Stimulated activated CD4-positive, alpha-beta T cell treated with anti-CD3 and anti-CD28 coated beads, Interleukin-2, amount 100 ng/mL, for 24 hours (primary cell): ENCODE measurements around the gene INPP5D.
"Not testable (repeated sequence)": the region's sequence is repeated elsewhere in the genome, so short reads cannot be mapped to it uniquely, and the experiment has no call there.

Source experiments
- DNase-seq, 2 donors: peaks; one replicate each; pipeline ENCODE4 v3.0.0-alpha.2; 2020

INPP5D gene

DNA sequence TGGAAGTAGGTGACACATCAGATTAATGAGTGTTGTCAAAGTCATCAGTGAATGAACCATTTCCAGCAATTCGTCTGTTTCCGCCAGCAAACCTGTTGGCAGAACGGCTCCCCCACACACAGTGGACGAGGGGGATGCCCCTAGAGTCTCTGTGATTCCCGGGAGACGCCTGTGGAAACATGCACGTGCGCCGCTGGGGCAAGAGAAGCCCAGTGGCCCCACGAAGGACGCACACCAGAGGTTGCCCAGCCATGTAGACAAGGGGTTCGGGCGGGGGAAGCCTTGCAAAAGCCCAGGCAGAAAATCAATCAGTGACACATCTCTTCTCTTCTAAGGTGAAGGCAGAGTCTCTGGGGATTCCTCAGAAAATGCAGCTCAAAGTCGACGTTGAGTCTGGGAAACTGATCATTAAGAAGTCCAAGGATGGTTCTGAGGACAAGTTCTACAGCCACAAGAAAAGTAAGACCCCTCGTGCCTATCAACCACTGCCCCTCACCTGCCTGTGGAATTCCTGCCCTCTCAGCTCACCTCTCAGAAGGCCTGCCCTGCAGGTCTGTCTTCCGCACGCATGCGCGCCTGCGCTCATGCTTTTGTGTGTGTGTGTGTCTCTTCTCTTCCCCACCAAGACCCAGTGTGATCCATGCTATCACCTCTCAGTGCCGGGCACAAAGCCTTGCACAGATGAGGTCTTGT, 87.1 kb downstream of the INPP5D start:
- DNase-seq = no peak

DNA sequence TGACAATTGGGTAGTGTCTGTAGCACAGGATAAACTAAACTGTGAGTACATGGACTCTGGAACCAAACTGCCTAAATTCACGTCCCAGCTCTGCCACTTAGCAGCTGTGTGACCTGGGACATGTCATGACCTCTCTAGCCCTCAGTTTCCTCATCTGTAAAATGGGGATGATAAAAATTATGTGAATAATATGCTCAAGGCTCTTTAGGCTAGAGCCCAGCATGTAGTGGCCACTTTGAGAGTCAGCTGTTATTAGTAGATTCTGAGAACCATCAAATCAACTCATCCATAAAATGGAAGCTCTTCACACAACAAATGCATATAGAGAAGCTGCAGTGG, 87.7 kb downstream of the INPP5D start:
- no peak for DNase-seq

DNA sequence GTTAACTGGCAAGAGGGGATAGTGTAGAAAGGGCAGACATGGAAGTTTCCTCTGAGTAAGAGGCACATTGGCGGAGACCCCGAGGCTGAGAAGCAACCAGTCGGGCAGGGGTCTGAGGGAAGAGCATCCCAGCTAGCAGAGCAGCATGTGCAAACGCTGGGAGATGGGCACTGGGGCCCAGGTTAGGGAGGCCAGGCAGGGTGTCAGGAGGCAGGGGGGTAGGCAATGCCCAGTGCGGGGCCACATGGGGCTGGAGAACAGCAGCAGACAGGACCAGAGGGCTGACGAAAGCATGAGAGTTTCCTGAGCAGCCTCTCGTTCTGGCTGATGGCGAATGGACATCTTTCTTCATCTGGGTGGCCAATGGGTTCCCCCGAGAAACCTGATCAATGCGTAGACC, 88.2 kb downstream of the INPP5D start:
- no peak for DNase-seq

DNA sequence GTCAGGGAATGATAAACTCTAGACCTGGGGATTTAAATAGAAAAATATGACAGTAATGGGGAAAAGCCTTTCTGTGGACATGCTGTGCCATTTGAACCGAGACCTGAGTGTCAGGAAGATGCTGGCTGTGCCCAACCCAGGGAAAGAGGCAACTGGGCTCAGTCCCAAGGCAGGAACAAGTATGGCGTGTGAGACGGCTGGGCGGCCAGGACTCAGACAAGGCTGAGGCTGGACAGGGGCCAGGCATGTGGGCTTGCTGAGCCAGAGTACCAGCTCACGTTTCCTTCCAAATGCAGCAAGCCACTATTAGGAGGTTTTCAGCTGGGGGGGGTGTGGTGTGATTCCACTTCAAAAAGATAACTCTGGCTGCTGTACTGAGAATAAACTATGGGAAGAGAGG, 92.4 kb downstream of the INPP5D start:
- no peak for DNase-seq

DNA sequence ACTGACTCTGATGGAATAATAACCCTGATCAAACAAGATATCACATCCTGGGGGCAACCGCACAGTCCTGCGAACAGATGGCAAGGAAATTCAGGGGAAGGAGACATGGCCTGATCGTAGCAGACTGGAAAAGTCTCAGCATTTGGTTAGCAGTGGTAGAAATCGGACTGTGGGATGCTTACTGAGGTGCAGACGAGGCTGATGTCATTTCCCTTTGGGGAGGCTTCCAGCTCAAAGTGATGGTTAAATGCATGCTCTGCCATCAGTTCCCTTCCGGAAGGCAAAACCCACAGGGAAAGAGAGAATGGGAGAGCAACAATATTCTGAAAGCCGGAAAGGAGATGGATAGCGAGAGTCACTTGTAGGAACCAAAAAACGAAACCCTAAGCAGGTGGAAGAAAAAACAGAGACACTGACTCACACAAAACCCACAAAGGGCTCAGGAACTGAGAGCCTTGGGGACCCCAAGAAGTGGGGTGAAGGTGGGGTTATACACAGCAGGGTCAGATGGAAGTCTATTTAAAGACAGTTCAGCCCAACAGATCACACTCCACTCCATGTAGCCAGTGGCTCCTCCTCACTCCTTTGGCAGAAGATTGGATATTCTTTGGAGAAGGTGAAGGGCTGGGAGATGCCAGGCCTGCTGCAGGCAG, 93.1 kb downstream of the INPP5D start:
- DNase-seq = no peak

DNA sequence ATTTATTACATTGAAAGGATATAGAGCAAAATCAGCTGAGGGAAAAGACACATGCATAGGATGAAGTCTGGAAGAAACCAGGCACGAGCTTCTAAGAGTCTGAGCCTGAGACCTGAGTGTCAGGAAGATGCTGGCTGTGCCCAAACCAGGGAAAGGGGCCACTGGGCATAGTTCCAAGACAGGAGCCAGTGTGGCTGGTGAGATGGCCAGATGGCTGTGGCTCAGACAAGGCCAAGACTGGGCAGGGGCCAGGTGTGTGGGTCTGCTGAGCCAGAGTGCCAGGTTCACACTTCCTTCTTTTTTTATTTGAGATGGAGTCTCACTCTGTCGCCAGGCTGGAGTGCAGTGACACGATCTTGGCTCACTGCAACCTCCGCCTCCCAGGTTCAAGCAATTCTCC, 95.9 kb downstream of the INPP5D start:
- no peak for DNase-seq

DNA sequence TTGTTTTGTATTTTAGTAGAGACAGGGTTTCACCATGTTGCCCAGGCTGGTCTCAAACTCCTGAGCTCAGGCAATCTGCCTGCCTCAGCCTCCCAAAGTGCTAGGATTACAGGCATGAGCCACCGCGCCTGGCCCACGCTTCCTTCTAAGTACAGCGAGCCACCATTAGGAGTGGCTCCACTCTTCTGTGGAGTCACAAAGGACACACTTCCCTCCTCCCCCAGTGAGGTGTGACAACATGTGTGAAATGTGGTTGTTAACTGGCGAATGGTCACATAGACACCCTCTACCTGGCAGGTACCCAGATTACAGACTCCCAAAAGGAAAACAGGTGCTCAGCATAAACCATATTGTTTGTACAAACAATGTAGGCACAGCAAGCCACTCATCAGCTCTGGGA, 96.3 kb downstream of the INPP5D start:
- not testable (repeated sequence) for DNase-seq

DNA sequence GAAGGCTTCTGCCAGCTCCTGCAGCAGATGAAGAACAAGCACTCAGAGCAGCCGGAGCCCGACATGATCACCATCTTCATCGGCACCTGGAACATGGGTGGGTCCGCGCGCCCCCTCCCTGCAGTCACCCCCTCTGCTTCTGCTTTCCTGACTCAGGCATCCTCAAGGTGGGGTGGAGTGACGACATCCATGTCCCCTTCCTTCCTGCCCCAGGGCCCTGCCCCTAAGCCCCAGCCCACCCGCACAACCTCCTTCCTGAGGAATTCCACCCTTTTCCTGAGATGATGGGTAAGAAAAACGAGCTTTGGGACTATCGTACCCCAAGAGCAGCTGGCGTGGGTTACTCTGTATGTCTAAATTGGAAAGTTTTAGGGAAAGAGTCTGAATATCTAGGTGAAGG, 101.6 kb downstream of the INPP5D start:
- DNase-seq = no peak

DNA sequence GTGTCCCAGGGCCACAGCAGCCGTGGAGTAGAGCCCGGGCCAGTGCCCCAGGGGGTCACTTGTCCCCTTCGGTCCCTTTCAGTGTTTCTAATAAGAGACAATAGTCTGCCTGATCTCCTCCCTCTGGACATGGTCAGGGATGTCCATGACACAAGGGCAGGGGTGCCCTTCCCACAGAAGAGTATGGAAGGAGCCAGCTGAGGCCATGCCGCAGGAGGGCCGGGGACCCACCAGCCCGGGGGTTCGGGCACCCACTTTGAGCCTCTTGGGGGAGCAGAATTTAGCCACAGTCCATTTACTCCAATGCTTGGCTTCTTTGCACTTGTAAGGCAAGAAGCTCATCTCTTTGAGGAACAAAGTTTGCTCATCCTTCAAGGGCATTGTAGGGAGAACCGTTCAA, 102.6 kb downstream of the INPP5D start:
- no peak for DNase-seq

DNA sequence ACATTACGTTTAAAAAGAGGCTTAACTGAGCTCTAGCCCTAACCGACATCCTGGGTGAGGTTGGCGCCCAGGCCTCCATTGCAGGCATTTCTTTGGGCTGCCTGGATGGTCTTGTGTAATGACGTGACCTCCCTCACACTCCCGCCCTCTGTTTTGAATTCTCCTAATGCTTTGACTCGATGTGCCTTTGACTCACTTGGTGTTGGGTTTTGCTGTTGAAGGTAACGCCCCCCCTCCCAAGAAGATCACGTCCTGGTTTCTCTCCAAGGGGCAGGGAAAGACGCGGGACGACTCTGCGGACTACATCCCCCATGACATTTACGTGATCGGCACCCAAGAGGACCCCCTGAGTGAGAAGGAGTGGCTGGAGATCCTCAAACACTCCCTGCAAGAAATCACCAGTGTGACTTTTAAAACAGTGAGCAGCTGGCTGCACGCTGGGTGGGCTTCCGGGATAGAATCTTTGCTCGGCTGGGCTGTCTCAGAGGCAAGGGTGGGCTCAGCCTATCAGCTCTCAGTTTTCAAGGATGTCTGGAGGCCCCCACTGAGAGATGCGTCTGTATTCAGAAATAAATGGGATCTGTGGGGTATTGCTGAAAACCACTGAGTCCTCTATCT, 103.5 kb downstream of the INPP5D start:
- no peak for DNase-seq

DNA sequence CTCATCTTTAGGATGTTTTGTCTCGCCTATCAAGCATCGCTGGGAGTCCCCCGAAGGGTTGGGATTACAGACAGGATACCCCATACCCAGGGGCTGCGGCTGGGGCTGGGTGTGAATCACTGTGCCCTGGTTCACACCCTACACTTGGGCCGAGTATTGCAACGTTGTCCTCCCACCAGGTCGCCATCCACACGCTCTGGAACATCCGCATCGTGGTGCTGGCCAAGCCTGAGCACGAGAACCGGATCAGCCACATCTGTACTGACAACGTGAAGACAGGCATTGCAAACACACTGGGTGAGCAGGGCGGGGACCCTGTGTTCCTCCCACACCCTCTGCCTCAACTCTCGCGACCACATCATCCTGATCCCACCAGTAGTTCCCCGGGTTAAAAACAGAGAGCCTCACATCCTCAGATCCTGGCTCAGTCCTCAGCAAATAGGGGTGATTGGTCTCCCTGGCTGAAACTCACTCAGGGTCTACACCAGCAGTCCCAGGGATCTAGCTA, 104.0 kb downstream of the INPP5D start:
- no peak for DNase-seq

DNA sequence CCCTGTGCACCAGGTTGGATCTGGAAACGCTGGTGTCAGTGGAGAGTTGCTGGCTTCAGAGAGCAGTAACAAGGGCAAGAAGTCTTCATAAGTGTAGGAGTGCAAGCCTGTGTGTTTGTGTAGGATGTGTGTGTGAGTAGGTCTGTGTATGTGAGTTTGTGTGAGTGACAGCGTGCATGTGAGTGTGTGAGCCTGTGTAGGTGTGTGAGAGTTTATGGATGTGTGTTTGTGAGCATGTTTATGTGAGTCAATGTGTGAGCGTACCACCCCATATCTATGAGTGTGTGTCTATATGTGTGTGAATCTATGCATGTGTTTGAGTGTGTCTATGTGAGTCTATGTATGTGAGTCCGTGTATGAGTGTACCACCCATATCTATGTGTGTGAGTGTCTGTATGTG, 104.8 kb downstream of the INPP5D start:
- no peak for DNase-seq

DNA sequence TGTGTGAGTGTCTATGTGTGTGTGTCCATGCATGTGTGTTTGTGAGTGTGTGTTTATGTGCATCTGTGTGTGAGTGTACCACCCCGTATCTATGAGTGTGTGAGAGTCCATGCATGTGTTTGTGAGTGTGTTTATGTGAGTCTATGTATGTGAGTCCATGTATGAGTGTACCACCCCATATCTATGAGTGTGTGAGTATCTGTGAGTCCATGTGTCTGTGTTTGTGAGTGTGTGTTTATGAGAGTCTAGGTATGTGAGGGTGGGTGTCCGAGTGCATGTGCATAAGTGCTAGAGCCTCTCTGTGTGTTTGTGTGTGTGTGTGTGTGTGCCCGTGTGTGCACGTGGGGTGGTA, 105.4 kb downstream of the INPP5D start:
- no peak for DNase-seq

DNA sequence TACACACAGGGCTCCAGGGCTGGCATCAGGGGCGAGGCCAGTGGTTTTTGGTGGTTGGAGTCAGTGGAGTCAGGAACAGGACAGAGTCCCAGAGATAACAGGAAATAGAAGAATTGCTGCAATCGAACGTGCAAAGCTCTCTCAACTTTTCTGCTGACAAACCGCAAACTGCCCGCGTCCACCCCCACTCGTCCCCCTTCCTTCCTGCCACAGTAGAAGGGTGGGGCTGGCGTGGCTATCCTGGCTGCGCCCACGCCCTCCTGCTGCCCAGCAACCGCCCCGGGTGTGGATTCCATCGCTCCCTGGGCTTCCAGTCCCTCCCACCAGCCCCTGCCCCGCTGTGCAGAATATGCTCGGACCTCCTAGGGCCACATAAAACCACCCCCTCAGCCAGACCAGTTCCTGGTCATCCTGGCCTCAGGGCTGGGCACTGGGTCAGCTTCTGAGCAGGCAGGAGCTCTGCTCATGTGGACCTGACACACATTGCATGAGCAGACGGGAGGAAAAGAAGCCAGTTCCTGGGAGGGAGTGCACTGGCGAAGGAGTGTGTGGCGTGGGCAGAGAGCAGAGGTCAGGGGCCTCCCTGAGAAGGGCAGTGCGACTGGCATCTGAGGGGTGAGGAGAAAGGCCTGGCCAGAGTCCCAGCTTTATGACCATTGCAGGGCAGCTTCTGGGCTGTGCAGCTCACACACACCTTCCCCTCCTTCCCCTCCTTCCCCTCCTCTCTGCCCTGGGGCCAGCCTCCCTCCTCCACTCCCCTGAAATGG, 105.9 kb downstream of the INPP5D start:
- DNase-seq = peak; percentile 18 to 23

DNA sequence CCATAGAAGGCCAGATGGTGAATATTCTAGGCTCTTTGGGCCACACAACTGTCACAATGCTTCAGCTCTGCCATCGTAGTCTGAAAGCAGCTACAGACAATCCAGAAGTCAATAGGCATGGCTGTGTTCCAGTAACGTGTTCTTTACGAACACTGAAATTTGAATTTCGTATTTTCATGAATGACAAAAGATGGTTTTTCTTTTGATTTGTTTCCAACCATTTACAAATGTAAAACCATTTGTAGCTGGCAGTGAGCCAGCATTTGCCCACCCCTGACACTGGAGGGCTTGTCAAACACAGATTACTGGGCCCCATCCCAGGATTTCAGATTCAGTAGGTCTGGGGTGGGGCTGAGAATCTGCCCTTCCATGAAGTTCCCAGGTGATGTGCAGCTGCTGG, 108.3 kb downstream of the INPP5D start:
- no peak for DNase-seq

DNA sequence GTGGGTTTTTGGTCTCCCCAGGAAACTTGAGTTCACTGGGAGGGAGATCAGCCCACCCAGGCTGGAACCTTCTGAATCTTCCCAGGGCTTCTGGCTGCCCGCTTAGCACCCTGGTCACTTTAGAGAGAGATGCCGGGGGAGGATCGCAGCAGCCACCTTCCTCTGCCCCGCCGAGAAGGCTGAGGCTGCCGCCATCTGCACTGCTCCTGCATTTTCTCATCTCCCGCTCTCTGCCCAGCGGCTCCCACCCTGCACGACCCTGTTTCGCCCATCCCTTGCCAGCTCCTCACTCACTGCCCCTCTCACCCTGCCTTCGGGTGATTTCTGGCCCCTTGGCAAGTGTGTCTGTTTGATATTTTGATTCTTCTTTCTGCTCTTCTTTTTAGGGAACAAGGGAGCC, 108.8 kb downstream of the INPP5D start:
- DNase-seq = no peak

DNA sequence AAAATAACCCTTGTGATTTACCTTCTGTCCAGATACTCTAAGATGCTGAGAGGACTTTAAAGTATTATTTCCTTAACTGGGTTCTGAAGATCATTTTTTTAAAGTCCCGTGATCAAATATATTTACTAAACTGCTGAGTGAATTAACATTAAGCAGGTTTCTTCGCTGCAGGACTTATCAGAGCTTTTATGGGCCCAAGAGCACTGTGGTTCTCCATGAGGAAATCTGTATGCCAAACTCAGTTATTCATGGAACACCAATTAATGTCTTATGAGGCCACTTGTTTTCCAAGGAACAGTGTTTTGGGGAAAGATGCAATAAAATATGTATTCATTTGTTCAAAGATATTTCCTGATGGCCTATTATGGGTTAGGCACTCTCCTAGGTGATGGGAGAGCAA, 111.2 kb downstream of the INPP5D start:
- no peak for DNase-seq

DNA sequence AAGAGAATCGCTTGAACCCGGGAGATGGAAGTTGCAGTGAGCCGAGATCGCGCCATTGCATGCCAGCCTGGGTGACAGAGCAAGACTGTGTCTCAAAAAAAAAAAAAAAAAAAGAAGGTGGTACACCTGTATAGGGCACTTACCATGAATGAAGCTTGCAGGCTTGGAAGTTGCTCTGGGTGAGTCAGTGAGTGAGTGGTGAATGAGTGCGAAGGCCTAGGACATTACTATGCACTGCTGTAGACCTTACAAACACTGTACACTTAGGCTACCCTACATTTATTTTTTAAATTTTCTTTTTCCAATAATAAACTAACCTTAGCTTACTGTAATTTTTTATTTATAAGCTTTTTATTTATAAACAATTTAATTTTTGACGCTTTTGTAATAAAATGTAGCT, 113.0 kb downstream of the INPP5D start:
- DNase-seq = no peak

DNA sequence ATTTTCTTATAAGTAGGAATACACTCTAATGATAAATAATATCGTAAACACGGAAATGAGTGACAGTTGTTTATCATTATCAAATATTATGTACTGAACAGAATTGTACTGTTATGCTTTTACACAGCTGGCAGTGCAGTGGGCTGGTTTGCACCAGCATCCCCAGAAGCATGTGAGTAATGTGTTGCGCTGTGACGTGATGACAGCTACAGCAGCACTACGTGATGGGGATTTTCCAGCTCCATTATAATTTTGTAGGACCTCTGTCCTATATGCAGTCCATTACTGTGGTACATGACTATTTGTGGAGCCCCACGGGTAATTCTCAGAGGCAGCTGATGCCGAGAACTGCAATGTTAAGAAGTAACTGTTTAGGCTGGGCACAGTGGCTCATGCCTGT, 114.0 kb downstream of the INPP5D start:
- no peak for DNase-seq

DNA sequence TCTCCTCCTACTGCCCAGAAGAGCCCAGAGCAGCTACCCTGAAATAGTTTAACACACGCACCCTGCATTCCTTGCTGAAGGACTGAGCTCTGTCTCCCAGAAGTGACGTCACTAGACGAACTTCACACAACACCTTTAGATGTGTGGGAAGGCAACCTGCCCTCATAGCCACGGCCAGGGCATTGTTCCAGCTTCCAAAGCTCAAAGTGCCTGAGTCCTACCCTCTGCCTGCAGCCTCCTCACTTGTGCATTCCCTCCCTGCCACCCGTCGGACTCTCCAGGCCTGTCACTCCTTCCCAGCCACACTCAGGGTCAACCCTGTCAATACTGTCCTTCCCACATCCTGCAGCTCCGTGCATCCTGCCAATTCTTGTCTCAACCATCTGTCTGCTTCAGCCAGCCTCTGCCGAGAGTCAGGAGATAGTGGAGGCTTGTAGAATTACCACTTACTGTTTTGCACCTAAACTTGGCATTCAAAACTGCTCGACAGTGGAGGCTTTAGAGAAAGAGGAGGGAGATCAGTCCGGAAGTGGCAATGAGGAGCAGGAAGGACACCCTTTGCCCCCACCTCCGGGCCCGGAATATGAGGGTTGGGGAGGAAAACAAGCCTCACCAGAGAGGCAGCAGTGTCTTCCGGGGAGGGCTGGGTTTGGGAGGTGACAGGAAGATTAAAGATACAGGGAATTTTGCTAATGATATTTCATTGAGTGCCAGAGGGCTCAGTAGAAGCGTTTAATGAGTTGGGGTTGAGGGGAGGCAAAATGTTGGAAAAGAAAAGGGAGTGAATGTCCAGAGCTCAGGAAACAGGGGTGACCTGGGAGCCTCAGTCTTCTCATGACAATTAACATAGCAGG, 119.1 kb downstream of the INPP5D start:
- no peak for DNase-seq

DNA sequence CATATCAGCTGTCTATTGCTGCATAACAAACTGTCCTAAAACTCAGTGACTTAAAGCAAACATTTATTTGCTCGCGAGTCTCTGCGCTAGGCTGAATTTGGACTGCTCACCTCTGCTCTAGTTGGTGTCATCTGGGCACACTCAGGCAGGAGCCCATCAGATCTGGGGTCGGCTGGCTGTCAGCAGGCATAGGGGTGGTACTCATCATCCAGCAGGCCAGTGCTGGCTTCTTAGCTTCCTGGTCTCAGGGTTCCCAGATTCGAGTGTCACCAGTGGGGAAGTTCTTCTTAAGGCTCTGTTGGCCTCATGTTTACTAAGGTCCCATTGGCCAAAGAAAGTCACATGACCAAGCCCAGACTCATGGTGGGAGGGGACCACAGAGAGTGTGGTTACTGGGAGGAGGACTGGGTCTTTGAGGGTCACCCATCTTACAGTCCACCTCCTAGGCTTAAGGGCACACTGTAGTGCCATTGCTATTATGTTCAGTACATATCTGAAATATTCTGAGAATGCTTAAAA, 119.8 kb downstream of the INPP5D start:
- no peak for DNase-seq

DNA sequence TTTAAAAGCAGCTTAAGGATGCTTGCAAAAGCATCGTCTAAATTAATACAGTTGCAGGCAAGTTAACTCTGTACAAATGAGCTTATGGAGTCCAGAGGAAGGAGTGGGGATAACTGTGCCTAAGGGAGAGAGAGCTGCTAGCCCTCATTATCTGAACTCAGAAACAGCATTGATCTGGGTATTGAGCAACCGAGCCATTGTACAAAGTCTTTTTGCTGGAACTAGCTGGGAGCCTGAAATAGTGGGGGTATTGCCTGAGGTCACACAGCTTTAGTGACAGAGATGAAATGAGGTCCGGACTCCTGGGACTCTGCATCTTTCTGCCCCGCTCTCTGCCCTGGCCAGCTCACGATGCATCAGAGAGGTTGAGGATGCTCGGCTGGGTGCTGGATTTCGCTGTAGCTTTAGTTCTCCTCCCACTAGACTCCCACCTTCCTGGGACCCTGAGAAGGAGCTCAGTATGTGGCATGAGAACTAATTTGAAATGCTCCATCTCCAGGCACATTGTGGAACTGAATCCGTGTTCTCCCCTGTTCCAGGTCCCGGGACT, 123.8 kb downstream of the INPP5D start:
- DNase-seq = no peak
